Body of pancreas (tissue), 4 donors: ENCODE data around the gene SORT1.

Source experiments
- POLR2A ChIP-seq, 3 donors: fragments of 450-650 bp; IDR thresholded peaks; one replicate each; pipeline ENCODE4 v1.6.1; 2016; ENCODE audit warnings: antibody characterized with exemption in 3 of 3, mild to moderate bottlenecking in 2 of 3
- TF ChIP-seq, protein P1 (sequence below), 7 experiments: fragments of 450-650 bp in 4 of 7; fragments of 200-600 bp in 3 of 7; sonication (generic) in 3 of 7; IDR thresholded peaks; one replicate each; pipeline ENCODE4 v1.5.1; 2016 to 2019; ENCODE audit warnings: antibody characterized with exemption in 7 of 7

- TF ChIP-seq, protein P1, sequence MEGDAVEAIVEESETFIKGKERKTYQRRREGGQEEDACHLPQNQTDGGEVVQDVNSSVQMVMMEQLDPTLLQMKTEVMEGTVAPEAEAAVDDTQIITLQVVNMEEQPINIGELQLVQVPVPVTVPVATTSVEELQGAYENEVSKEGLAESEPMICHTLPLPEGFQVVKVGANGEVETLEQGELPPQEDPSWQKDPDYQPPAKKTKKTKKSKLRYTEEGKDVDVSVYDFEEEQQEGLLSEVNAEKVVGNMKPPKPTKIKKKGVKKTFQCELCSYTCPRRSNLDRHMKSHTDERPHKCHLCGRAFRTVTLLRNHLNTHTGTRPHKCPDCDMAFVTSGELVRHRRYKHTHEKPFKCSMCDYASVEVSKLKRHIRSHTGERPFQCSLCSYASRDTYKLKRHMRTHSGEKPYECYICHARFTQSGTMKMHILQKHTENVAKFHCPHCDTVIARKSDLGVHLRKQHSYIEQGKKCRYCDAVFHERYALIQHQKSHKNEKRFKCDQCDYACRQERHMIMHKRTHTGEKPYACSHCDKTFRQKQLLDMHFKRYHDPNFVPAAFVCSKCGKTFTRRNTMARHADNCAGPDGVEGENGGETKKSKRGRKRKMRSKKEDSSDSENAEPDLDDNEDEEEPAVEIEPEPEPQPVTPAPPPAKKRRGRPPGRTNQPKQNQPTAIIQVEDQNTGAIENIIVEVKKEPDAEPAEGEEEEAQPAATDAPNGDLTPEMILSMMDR (IDR thresholded peaks at IDR 0.05) = no peak
- TF ChIP-seq POLR2A (IDR thresholded peaks at IDR 0.05) = no peak
These were observed 26.4 kb downstream of the SORT1 start for GRCh38 chr1:109371341-109371739.
